Measurements from ENCODE around the gene ARHGEF38.

Gene ARHGEF38

GRCh38 chr4:105644257-105644656 is 91.8 kb downstream of the ARHGEF38 start:
- H3K4me3 ChIP-seq (ENCODE audit: low read depth, low read length), result no peak overlapping the region
- no peak for DNase-seq (ENCODE audit: low read depth)
- TF ChIP-seq CTCF (conservative IDR thresholded peaks at IDR 0.05; ENCODE audit: low read depth, low read length), result no peak

- H3K4me3 ChIP-seq (ENCODE audit: low read depth, low read length), result no peak overlapping the region
- TF ChIP-seq CTCF (conservative IDR thresholded peaks at IDR 0.05; ENCODE audit: low read depth, low read length), result no peak
- no peak for DNase-seq (ENCODE audit: low read depth)
These were observed 93.0 kb downstream of the ARHGEF38 start for GRCh38 chr4:105645440-105645839.

- no peak for DNase-seq (ENCODE audit: low read depth)
These were observed 97.8 kb downstream of the ARHGEF38 start for GRCh38 chr4:105650190-105650589.

GRCh38 chr4:105651884-105652283 is 99.5 kb downstream of the ARHGEF38 start:
- TF ChIP-seq CTCF (conservative IDR thresholded peaks at IDR 0.05; ENCODE audit: low read depth, low read length), result no peak

More at GRCh38 chr4:105650190-105650589, 97.8 kb downstream of the ARHGEF38 start:
- H3K4me3 ChIP-seq (ENCODE audit: low read depth, low read length), result no peak overlapping the region
- TF ChIP-seq CTCF (conservative IDR thresholded peaks at IDR 0.05; ENCODE audit: low read depth, low read length), result no peak

GRCh38 chr4:105652286-105652888 is 100.0 kb downstream of the ARHGEF38 start:
- H3K4me3 ChIP-seq (ENCODE audit: low read depth, low read length), result no peak overlapping the region
- no peak for TF ChIP-seq CTCF (conservative IDR thresholded peaks at IDR 0.05; ENCODE audit: low read depth, low read length)
- DNase-seq (ENCODE audit: low read depth), result peak; percentile 13

More at GRCh38 chr4:105651884-105652283, 99.5 kb downstream of the ARHGEF38 start:
- no peak overlapping the region for H3K4me3 ChIP-seq (ENCODE audit: low read depth, low read length)
- no peak for DNase-seq (ENCODE audit: low read depth)

GRCh38 chr4:105657117-105657765 is 104.8 kb downstream of the ARHGEF38 start:
- no peak overlapping the region for H3K4me3 ChIP-seq (ENCODE audit: low read depth, low read length)
- TF ChIP-seq CTCF (conservative IDR thresholded peaks at IDR 0.05; ENCODE audit: low read depth, low read length), result no peak
- no peak for DNase-seq (ENCODE audit: low read depth)

- no peak for TF ChIP-seq CTCF (conservative IDR thresholded peaks at IDR 0.05; ENCODE audit: low read depth, low read length)
- no peak for DNase-seq (ENCODE audit: low read depth)
- H3K4me3 ChIP-seq (ENCODE audit: low read depth, low read length), result no peak overlapping the region
These were observed 106.8 kb downstream of the ARHGEF38 start for GRCh38 chr4:105659190-105659589.
